ENCODE measurements around the gene IBTK. TPM values are rescaled to one million over a fixed set of nuclear protein-coding genes. Genes with fewer than 3 reads are reported as not detected.

IBTK gene
- total RNA-seq, 1 donor from 2014 or later, result 30.0 TPM

GRCh38 chr6:82245376-82245775, 2.2 kb downstream of the IBTK start:
- H3K27me3 Mint-ChIP-seq (ENCODE audit: low read depth), result no peaks in the 10 kb centered on the region
- H3K4me3 Mint-ChIP-seq (ENCODE audit: unreplicated experiment), result peak overlapping the region; percentile 22
- no peak for TF ChIP-seq CTCF (IDR thresholded peaks at IDR 0.05)
- H3K4me1 Mint-ChIP-seq (ENCODE audit: low read depth), result peaks cover 58% of the 10 kb centered on the region
- peaks cover 6% of the 10 kb centered on the region for H3K36me3 Mint-ChIP-seq (ENCODE audit: low read depth)
- peaks cover 2% of the 10 kb centered on the region for H3K9me3 Mint-ChIP-seq (ENCODE audit: low read depth)
- H3K27ac Mint-ChIP-seq (ENCODE audit: unreplicated experiment), result peak overlapping the region; percentile 66
- DNase-seq (ENCODE audit: low spot score), result no peak

GRCh38 chr6:82243884-82244283, 3.7 kb downstream of the IBTK start:
- TF ChIP-seq CTCF (IDR thresholded peaks at IDR 0.05), result no peak
- Mint-ChIP-seq H3K27me3 (ENCODE audit: low read depth) (no peaks in the 10 kb centered on the region), H3K4me1 (ENCODE audit: low read depth) (peaks cover 58% of the 10 kb centered on the region), H3K4me3 (ENCODE audit: unreplicated experiment) (no peak overlapping the region), H3K9me3 (ENCODE audit: low read depth) (peaks cover 2% of the 10 kb centered on the region), H3K27ac (ENCODE audit: unreplicated experiment) (no peak overlapping the region), H3K36me3 (ENCODE audit: low read depth) (peaks cover 6% of the 10 kb centered on the region)
- DNase-seq (ENCODE audit: low spot score), result no peak

DNA sequence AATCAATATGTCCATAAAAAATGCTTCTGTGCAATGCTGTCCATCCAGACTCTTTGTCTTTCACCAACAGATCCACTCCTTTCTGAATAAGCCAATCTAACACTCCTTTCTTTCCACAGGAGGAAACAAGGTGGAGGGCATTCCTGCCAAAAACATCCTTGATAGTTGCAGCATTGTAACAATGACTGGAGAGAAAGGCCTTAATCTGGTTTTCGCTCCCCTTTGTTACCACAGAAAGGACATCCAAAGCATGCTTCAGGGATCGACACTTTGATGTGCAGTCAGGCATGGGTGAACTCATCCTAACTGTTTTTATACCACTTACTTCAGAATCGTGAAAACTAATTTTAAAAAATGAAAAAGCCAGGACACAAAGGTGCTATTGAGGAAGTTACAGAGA, 7.4 kb downstream of the IBTK start:
- Mint-ChIP-seq H3K27ac (ENCODE audit: unreplicated experiment) (no peak overlapping the region), H3K36me3 (ENCODE audit: low read depth) (peaks cover 4% of the 10 kb centered on the region), H3K4me1 (ENCODE audit: low read depth) (peaks cover 40% of the 10 kb centered on the region), H3K4me3 (ENCODE audit: unreplicated experiment) (no peak overlapping the region), H3K9me3 (ENCODE audit: low read depth) (peaks cover 2% of the 10 kb centered on the region), H3K27me3 (ENCODE audit: low read depth) (no peaks in the 10 kb centered on the region)
- no peak for DNase-seq (ENCODE audit: low spot score)
- no peak for TF ChIP-seq CTCF (IDR thresholded peaks at IDR 0.05)

DNA sequence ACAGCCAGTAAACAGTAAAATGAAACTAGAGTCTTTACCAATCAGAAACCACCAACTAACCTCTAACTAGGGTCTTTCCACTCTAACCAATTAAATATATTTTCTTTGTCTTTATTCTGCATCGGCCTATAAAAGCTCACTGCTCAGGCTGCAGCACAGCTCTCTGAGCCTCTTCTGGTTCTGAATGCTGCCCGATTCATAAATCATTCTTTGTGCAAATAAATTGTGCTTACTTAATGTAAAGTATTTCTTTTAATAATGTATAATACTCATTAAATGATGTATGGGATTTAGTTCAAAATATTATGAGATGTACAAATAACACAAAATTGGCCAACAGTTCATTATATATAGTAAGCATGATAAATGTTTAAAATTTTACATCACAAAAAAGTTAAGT, 7.9 kb downstream of the IBTK start:
- Mint-ChIP-seq H3K36me3 (ENCODE audit: low read depth) (peaks cover 4% of the 10 kb centered on the region), H3K27ac (ENCODE audit: unreplicated experiment) (no peak overlapping the region), H3K4me1 (ENCODE audit: low read depth) (peaks cover 35% of the 10 kb centered on the region), H3K27me3 (ENCODE audit: low read depth) (no peaks in the 10 kb centered on the region), H3K9me3 (ENCODE audit: low read depth) (peaks cover 2% of the 10 kb centered on the region), H3K4me3 (ENCODE audit: unreplicated experiment) (no peak overlapping the region)
- TF ChIP-seq CTCF (IDR thresholded peaks at IDR 0.05), result no peak
- no peak for DNase-seq (ENCODE audit: low spot score)

GRCh38 chr6:82237013-82237412, 10.5 kb downstream of the IBTK start:
- peaks cover 6% of the 10 kb centered on the region for H3K36me3 Mint-ChIP-seq (ENCODE audit: low read depth)
- H3K4me1 Mint-ChIP-seq (ENCODE audit: low read depth), result peaks cover 20% of the 10 kb centered on the region
- H3K9me3 Mint-ChIP-seq (ENCODE audit: low read depth), result no peaks in the 10 kb centered on the region
- no peaks in the 10 kb centered on the region for H3K27me3 Mint-ChIP-seq (ENCODE audit: low read depth)
- DNase-seq (ENCODE audit: low spot score), result no peak
- TF ChIP-seq CTCF (IDR thresholded peaks at IDR 0.05), result no peak
- no peak overlapping the region for H3K4me3 Mint-ChIP-seq (ENCODE audit: unreplicated experiment)
- H3K27ac Mint-ChIP-seq (ENCODE audit: unreplicated experiment), result no peak overlapping the region
